HG03159 (cell line): ENCODE data around the gene TSPOAP1.

Source experiments
- ATAC-seq: cut with Tn5 transposase; IDR thresholded peaks from one replicate; pipeline ENCODE4 v1.9.1; 2021; ENCODE audit warnings: mild to moderate bottlenecking, moderate library complexity; ENCODE audit not compliant: unreplicated experiment

Gene TSPOAP1

DNA sequence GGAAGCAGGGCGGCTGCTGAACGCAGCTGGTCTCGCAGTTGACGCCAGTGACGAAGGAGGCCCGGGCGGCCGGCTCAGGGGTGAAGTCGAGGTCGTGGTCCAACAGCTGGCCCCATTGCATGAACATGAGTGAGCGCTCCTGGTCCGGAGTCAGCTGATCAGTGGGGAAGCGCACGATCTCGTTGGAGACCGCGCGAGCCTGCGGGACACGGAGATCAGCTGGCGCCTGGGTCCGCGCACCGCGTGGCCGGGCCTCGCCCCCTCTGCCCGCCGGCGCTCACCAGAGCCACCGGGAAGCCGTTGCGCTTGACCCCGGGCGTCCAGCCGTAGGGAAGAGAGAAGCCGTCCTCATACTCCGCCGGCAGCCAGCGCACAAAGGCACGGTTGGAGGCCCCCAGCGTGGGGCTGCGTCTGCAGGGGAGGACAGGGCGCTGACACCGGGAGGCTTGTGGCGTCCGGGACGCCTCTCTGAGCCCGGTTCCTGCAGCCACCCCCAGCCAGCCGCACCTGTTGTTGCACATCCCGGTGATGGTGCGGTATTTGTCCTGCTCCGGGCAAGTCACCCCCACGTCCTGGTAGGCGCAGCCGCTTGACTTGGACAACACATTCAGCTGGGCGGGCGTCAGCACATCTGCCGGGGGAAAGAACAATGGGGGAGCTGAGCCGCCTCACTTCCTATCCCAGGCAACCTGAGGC is 49.4 kb downstream of the TSPOAP1 start:
- ATAC-seq = no peak

DNA sequence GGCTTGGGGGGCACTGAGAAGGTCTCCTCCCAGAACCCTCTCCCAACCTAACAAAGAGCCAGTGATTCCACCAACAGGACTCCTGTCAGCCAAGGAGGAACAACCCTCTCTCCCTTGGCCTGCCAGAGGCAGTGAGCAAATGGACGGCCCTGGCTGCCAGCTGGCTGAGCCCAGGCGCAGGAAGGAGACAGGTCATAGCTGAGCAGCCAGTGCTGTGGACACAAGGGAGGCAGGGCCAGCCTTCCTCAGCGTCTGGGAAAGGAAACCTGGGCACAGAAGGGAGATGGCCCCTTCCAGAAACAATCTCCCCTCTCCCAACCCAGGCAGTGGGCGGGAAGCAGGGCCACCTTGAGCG is 50.0 kb downstream of the TSPOAP1 start:
- ATAC-seq = no peak

GRCh38 chr17:58277802-58278595 is 50.6 kb downstream of the TSPOAP1 start:
- ATAC-seq = no peak

GRCh38 chr17:58277107-58277801 is 51.3 kb downstream of the TSPOAP1 start:
- no peak for ATAC-seq

DNA sequence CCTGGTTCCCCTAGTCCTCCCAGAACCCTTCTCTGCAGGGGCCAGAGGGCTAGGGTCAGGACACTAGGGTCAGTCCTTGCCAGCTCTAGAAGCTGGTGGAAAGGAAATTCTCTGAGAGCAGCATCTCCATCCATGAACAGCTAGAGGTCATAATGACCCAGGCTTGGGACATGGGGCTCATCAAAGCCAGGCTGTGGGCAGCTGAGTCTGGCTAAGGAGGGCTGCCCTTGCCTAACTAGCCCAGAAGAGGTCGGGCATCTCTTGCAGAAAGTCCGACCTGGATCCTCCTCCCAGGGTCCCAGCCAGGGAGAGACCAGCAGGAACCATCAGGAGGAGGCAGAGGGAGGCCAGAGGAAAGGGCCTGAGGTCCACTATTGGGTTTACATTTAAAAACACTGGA is 52.2 kb downstream of the TSPOAP1 start:
- no peak for ATAC-seq

GRCh38 chr17:58275417-58275816 is 53.2 kb downstream of the TSPOAP1 start:
- no peak for ATAC-seq

GRCh38 chr17:58273453-58274104 is 55.0 kb downstream of the TSPOAP1 start:
- no peak for ATAC-seq

DNA sequence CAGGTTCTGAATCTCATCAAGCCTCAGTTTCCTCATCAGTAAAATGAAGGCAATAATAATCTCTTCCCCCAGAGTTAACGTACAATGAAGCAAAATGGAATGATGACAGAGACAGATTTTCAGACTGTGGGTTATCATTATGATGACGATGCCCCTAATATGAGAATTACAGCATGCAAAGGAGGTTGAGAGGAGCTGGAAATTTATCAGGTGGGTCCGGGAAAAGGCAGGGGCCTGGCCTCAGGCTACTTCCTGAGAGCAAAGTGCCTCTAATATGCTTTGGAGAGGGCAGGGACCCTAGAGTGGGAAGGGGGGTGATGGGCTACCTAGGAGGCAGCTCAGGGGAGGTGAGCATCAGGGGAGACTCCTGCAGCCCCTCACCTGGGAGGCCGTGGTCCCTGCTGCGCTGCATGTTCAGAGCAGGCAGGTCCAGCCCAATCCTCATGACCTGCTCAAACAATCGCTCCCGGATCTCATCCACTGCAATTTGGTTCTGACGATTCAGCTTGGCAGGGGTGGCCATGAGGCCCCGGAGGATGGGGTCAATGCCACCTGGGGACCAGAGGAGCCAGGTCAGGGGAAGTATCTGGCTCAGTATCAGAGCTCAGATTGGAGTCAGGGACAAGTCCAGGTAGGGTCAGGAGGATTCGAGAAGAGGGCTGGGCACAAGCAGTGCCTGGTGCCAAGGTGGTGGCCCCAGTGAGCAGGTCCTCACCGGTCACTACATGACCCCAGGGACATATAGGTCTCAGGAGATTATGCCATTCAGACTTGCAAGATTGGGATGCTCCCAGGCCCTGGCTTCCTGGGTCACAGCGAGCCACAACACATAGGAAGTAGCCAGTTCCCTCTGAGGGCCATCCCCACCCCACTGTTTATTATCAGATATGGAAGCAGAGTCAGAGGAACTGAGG is 56.0 kb downstream of the TSPOAP1 start:
- ATAC-seq = no peak

- ATAC-seq = no peak
These were observed 57.2 kb downstream of the TSPOAP1 start for GRCh38 chr17:58271216-58271931.

DNA sequence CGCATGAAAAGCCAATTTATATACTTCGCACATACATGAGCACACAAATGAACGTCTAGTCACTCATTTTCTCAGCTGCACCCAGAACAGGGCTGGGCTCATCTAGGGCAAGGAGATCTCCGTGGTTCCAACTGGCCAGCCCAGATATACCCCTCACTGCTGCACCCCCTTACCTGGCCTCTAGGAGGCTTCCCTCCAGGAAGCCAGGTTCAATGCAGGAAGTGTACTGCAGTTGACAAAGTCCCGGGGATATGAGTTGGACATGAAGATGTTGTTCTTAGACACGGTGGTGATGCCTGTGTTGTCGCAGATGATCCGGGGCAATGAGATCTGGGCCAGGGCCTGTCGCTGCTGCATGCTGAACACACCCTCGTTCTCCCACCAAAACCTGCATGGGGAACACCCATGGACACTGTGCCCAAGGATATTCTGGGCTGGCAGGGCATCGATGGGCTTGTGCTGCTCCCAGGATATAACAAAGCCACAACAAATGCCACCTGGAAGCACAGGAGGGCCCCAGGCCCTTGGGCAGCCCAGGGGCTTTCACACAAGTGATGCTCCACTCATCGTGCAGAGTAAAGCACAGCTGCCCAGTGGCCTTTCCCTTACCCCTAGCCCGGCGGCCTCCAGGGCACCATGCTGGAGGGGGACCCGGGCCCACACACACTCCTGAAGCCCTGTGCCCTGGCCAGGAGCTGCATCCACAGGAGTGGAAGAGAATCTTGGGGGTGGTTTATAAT is 57.9 kb downstream of the TSPOAP1 start:
- no peak for ATAC-seq

- no peak for ATAC-seq
These were observed 58.9 kb downstream of the TSPOAP1 start for GRCh38 chr17:58269557-58270291.

- no peak for ATAC-seq
These were observed 59.6 kb downstream of the TSPOAP1 start for GRCh38 chr17:58268774-58269556.

DNA sequence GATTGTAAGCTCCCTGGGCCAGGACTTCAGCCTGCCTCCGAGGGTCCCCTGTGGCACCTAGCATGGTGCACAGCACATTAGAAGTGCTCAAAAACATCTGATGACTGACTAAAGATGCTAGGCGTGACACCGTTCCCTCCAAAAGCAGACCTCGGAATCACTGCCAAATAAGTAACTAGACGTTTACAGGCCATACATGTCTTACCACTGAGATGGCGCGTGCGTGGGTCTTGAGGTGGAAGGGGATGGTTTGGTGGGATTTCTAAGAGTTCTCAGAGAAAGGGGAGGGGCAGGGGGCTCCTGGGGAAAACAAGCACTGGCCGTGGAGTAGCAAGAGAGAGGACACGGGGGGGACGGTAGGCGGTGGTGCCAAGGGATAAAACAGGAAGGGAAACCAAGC is 60.3 kb downstream of the TSPOAP1 start:
- no peak for ATAC-seq

GRCh38 chr17:58267347-58268324 is 61.0 kb downstream of the TSPOAP1 start:
- ATAC-seq = no peak

GRCh38 chr17:58265902-58266875 is 62.4 kb downstream of the TSPOAP1 start:
- ATAC-seq = no peak
